ENCODE measurements around the gene DHX29.

DHX29 gene

DNA sequence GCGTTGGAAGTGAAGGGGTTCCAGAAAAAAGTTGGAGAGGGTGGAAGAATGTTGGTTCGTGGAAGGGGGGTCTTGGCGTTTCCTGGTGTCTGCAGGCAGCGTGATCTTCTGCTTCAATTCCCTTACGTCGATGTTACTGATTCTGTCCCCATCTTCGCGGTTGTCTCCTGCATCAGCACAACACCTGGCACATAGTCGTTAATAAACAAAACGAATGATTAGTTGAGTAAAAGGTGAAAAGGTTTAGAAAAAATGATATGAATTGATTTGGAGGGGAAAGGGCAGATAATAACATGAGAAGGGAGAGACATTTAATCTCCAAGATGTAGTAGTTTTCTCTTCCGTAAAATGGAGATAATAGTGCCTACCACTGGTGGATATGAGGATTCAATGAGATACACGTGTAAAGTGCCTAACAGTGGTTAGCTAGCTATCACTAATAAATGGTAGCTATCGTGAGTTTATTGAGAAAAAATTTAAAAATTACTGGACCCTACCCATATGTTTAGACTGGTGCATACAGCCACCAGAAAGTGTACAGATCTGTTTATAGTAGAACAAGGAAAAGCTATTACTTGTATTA, 851 bp upstream of the DHX29 start:
- FAIRE-seq: no peak

DNA sequence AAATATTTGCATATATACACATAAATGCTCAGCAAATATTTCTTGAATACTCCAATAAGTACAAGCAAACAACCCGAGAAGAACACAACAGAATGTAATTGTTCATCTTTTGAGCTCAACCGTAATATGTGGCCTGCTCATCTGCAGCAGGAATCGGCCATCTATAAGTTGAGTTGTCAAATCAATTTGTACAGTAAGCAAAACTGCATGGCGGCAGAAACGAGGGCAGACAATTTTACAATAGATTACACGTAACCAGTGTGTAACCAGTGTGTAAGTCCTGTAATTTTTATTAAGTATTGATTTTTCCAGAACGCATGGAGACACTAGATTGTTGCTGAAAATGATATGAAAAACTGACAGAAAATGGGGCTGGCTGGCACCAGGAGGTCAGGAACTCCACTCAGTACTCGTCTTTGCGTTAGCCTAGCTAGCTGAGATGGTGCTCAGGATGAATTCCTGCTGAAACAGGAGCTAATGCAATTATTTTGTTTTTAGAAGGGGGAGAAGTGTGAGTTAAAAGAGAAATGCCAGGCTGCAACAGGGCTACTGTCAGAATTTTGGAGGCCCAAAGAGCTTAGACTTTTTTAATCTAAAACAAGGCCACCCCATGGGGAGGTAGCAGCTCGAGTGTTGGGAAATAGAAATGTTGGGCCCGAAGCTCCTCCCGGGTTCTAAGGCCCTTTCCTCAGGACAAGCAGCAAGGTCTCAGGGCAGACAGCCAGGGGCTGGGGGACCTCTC, 682 bp downstream of the DHX29 start:
- no peak for FAIRE-seq

DNA sequence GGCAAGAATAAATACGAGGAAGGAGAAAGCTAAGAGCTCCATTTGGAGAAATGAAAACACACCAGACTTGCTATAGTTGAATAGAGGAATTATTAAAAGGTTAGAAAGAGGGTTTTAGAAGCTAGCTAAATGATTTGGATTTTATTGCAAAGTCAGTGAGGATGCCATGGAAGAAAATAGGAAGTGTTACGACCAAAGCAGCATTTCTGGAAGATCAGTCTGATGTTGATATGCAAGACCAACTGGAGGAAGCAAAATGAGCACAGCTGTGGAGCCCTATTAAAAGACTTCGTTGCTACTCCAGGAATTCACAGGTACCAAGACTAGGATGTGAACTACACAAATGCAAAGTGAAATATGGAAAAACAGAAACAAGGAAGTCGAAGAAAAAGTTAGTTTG, 2.1 kb downstream of the DHX29 start:
- no peak for FAIRE-seq

DNA sequence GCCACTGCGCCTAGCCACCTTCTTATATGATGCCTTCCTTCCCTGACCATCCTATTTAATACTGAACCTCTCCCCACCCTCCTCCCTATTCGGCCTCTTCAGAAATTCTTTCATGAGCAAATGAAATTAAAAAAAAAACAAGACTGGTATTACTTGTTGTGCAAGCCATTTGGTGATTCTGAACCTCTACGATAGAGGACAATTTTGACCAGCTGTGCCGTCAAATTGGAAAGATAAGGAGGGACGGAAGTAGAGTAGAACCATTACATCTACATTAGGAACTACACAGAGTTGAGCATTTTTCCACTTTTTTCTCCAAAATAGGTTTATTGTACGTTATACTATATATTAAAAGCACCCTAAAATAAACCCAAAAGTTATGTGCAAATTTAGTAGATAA, 2.9 kb downstream of the DHX29 start:
- FAIRE-seq: no peak

DNA sequence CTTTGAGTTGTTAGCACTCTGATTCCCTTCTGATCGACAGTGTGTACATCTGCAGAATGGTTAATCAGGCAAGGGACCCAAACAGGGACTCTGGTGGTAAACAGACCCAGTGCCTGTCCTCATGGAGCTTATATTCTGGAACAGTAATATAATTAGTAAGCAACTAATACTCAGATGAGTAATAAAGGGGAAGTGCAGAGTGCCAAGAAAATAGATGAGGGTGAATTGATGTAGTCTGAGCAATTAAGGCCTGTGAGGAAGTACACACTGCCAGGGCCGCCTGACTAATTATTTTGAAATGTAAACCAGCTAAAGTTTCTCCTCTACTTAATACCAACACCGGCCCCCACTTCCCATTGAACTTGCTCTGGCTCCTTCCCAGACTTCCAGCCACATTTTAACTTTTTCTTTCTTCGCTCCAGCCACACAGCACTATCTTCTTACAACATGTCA, 4.2 kb downstream of the DHX29 start:
- FAIRE-seq: no peak

DNA sequence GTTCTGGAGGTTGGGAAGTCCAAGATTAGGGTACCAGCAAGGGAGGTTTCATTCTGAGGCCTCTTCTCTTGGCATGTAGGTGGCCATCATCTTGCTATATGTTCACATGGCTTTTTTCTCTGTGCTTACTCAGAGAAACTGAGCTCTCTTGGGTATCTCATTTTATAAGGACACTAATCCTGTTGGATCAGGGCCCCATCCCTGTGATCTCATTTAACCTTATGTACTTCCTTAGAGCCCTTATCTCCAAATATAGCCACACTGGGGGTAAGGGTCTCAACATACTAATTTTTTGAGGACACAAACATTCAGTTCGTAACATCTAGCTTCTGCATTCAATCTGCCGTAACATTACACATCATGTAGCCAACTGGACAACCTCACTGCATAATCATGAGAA, 6.6 kb downstream of the DHX29 start:
- no peak for FAIRE-seq

DNA sequence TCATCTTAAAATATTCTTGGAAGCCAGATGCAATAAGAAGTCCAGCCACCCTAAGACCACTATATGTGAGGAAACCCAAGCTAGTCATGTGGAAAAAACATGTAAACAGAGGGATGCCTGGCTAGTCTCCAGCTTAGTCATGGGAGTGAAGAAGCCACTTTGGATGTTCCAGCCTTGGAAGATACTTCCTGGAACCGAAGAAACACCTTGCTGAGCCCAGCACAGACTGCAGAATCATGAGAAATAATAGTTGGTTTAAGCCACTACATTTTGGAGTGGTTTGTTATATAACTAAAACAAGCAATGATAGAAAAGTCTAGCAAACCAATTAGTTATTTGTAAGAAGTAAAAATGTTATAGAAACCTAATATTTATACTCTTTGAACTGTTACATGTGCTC, 12.6 kb downstream of the DHX29 start:
- no peak for FAIRE-seq

DNA sequence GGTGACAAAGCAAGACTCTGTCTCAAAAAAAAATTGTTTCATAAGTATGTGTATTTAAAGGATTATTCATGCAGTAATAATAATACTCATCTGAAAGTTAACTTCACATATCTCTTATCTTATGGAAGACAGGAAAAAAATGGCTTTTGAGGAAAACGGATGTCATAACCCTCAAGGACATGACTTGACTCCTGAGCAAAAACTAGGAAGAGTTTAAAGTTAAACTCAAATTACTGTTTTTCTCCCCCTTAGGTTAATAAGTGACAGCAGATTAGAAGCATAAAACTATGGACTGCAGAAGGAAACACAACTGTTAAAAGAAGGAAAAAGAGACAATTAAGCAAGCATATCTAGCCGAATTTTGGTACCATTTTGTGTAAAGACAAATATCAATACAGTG, 16.5 kb downstream of the DHX29 start:
- FAIRE-seq: no peak

DNA sequence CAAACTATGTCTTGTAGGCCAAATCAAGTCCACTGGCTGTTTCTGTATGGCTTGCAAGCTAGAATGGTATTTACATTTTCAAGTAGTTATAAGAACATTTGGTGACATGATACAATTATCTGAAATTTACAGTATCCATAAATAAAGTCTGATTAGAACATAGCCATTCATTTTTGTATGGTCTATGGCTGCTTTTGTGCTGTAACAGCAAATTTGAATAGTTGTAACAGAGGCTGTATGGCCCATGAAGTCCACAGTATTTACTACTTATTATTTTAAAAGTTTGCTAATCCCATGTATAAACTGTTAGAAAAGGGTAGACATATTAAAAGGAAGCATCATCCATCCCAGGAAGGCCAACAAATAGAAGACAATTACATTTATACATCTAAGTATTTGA, 17.7 kb downstream of the DHX29 start:
- no peak for FAIRE-seq

DNA sequence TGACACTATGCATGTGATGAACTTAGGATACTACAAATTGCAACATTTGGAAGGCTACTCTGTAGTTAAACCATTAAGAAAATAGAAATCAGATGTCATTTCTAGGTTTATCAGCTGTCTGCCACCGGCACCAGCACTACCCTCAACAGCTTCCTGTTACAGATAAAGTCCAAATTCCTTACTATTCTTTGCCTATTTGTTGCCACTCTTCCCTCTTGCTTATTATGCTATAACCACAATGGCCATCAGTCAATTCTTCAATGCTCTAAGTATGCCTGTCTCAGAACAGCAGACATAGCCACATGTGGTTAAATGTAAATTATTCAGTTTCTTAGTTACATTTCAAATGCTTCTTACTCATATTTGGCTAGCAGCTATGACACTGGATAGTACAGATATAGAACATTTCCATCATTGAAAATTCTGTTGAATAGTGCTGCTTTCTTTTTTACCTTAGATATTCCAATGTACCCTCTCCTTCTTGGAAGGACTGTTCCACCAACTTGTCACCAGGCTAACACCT, 21.0 kb downstream of the DHX29 start:
- FAIRE-seq: no peak

DNA sequence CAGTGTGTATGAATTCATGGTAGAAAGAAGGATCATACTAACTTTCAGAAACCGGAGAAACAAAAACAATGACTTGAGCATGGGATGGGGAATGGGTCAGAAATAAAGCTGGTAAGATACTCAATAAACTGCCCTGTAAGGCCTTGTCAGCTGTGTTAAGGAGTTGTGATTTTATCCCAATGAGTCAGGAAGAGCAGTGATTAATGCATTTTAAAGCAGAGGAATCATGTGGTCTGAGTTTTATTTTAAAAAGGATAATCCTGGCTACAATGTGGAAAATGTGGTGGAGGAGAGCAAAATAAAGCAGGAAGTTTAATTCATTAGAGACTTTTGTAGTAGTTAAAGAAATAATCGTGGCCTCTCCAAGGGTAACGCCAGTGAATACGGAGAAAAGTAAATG, 28.7 kb downstream of the DHX29 start:
- no peak for FAIRE-seq

DNA sequence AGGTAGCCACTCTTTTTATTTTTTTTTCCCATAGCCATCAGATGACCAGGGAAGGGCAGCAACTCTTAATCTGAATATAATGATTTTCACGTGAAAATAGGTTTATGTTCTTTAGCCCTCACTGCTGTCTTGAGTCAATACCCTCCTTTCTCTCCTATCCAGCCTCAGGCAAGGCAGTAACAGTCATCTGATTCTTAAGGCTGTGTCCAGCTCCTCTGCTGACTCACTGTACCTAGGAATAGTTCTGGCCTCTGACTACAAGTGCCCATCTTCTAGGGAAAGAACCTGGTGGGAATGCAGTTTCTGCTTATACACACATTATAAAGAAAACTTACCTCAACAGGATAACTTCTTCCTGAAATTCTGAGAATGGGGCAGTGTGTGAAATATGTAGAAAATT, 30.7 kb downstream of the DHX29 start:
- FAIRE-seq: no peak

DNA sequence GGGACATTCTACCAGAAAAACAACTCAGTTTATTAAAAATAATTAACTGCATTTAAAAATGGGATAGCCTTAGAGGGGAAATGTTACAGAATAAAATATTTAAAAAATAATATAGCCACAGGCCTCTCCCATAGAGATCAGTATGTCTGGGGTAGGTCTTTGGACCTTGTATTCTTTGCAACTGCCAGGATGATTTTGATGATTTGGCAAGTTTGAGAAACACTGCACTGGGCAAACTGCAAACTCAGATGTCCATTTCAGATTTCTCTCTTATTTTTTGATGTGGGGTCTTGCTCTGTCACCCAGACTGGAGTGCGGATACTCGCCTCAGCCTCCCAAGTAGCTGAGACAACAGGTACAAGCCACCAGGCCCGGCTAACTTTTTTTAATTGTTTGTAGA, 49.2 kb downstream of the DHX29 start:
- no peak for FAIRE-seq

DNA sequence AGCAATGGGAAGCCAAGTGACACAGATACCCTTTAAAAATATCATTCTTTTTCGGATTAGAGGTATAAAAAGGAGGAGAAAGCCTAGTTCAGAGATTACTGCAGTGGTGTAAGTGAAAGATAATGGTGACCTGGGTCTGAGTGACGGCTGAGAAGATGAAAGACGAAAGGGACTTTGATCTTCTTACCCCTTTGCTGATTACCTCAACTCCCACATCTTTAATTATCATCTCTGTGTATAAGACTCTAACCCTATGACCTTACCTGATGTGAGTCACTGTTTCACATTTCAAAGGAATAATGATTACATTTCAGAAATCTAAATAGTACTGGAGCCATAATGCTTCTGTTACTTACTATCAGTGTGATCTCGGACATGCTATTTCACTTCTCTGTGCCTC, 52.7 kb downstream of the DHX29 start:
- no peak for FAIRE-seq

DNA sequence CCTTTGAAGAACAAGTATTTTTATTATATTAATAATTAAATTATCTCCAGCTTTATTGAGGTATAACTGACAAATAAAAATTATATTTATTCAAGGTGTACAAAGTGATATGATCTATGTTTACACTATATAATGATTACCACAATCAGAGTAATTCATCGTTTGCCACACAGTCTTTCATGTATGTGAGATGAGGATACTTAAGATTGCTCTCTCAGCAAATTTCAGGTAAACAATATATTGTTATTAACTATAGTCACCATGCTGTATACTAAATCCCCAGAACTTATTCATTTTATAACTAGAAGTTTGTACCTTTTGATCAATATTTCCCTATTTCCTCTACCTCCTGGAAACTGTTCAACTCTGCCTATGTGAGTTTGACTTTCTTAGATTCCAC, 57.4 kb downstream of the DHX29 start:
- no peak for FAIRE-seq

DNA sequence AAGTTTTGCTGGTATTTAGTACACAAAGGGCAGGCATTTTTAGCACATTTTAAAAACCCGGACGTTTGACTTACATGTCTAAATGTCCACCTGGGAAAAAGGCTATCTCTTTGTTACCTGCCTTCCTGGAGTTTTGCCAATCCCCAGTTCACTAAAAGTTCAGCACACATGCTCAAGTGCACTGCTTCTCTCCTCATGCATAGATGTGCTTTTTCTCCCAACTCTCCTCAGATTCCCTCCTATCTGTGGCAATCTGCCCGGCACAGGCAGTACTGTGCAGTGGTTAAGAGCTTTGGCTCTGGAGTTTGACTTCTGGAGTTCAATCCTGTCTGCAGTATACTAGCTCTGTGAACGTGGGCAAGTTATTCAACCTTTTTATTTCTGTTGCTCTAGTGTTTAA, 65.7 kb downstream of the DHX29 start:
- no peak for FAIRE-seq

DNA sequence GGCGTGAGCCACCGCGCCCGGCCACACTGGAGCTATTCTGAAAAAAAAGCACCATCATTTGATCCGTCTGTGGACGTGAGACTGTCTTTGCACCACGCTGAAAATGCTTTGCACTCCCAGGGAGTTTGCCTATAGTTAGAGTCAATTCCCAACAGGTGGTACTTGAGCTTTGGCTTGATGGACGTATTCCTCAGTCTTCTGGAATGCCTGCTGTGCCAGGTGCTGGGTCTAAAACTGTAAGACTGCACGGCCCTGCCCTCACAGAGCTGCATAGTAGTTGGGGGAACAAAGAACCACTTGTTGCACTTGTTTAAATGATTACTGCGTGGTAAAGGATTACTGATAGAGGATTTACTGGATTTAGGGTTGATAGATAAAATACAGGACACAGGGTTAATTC, 70.7 kb downstream of the DHX29 start:
- FAIRE-seq: no peak

DNA sequence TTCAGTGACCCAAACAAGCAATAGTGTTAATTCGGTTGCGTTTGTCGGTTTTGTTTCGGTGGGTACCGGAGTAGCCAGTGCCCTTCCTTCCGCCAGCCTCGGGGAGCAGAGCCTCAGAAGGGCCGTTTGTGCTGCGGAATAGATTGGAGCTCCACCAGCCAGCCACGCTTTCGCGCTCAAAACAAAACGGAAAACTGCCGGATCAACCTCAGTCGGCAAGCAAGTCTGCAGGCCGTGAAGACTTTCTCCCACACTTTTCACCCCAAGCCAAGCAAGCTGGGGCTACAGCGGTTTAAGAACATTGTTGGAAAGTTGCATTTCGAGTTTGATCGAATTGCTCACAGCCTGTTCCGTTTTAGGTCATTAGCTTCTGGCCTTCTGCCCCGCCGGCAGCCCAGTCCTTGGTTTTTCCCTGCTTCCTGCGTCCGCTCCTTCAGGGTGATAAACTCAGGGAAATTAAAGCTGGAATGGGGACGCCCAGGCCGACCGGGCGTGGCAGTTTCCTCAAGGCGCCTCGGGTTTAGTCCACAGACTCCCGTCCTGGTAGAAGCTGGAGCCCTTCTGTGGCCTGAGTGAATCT, 73.3 kb downstream of the DHX29 start:
- no peak for FAIRE-seq

DNA sequence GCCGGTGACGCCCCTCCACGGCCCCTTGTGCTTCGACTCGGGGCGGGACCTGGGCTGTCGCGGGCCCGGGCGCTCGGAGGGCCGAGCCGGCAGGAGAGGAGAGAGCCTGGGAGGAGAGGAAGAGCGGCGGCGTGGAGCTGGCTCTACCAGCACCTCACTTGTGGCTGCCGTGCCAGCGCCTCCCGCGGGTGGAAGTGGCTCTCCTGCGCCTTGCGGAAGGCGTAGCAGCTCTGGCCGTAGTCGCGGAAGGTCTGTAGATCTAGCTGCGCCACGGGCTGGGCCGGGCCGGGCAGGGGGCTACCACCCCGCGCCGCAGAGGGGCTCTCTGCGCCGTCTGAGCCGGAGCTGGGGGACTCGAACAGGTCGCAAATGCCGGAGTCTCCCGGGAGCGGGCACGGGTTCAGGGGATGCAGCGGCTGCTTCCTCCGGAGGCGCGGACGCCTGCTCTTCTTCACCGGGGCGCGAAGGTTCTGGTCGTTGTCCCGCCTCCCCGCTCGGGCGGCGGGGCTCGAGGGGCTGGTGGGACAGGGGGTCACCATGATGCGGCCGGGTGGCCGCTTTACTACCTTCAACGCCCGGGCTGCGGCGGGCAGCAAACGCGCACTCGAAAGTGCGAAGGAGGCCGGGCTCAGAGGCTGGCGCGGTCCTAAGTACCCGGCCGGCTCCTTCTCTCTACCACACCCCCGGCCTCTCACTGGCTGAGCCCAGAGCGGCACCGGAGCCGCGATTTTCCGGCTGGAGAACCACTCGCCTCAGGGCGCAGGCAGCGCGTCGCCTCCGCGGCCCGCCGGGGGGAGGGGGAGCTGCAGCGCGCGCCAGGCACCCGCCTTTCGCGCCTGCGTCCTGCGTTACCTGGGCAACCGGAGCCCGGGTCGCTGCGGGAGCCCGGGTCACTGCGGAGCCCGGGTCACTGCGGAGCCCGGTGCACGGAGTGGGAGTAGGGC, 74.2 kb downstream of the DHX29 start, which contains the start of gene CCNO:
TSS of gene CCNO (minus strand) at position 624 of the 944 bp plus-strand sequence. CDS start at position 539, 85 bp downstream.
- FAIRE-seq: no peak

DNA sequence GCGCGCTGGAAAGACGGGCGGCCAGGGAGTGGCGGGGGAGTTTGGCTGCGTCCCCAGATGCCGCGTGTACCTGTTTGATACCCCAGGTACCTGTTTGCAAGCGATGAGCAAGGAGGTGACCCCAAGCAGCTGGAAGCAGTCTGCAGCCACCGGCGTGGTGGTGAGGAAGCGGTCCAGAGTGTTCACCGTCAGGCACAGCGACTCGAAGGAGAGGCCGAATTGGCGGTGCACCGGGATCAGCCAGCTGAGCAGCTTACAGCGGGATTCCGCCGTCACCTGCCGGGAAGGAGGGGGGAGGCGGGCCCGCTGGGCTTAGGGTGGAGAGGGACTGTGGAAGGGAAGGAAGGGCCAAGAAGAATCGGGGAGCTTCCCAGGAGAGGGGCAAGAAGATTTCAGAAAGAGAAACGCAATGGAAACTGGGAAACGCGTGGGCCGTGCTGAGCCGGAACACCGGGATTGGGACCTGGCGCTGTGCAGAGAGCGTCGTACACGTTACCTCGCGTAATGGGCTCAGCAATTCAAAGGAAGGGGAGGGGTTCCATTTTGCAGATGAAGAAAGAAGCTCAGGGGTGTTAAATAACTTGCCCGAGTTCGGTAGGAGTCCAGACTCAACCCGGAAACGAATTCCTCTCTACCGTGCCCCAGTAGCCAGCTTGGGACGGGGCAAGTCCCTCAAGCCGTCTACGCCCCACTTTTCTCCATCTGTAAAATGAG, 75.1 kb downstream of the DHX29 start:
- no peak for FAIRE-seq

DNA sequence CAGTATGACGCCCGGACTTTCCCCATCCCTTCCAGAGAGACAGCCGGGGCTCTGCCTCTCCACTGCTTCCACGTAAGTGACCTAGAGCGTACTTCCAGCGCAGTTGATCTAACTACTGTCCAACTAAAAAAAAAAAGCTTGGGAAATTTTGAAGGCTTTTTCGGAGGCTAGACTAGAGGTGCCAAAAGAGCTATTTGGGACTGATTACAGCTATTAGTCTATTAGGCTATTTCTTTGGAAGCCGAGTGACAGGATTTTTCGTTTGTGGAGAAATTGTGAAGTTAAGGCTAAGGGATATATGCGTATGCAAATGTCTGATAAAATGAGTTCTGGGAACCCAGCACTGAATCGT, 75.6 kb downstream of the DHX29 start:
- no peak for FAIRE-seq

All from colon (tissue), 2 donors.